ENCODE measurements around the gene RPS5.
"Not testable (repeated sequence)": the region's sequence is repeated elsewhere in the genome, so short reads cannot be mapped to it uniquely, and the experiment has no call there.

Gene RPS5

GRCh38 chr19:58374200-58374599 is 12.9 kb upstream of the RPS5 start:
- TF ChIP-seq, protein P1, sequence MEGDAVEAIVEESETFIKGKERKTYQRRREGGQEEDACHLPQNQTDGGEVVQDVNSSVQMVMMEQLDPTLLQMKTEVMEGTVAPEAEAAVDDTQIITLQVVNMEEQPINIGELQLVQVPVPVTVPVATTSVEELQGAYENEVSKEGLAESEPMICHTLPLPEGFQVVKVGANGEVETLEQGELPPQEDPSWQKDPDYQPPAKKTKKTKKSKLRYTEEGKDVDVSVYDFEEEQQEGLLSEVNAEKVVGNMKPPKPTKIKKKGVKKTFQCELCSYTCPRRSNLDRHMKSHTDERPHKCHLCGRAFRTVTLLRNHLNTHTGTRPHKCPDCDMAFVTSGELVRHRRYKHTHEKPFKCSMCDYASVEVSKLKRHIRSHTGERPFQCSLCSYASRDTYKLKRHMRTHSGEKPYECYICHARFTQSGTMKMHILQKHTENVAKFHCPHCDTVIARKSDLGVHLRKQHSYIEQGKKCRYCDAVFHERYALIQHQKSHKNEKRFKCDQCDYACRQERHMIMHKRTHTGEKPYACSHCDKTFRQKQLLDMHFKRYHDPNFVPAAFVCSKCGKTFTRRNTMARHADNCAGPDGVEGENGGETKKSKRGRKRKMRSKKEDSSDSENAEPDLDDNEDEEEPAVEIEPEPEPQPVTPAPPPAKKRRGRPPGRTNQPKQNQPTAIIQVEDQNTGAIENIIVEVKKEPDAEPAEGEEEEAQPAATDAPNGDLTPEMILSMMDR (IDR thresholded peaks at IDR 0.05; ENCODE audit: low read depth, low read length): no peak
- Histone ChIP-seq H3K4me3 (ENCODE audit: low read depth, low read length) (no peak overlapping the region), H3K36me3 (no peaks in the 10 kb centered on the region), H3K9me3 (ENCODE audit: severe bottlenecking) (no peaks in the 10 kb centered on the region), H3K27me3 (ENCODE audit: insufficient read depth, low read depth, severe bottlenecking) (no peaks in the 10 kb centered on the region), H3K27ac (no peak overlapping the region)
- DNase-seq: no peak

- not testable (repeated sequence) for H3K4me3 ChIP-seq (ENCODE audit: low read depth, low read length); H3K27me3 ChIP-seq (ENCODE audit: insufficient read depth, low read depth, severe bottlenecking); DNase-seq; H3K36me3 ChIP-seq; H3K9me3 ChIP-seq (ENCODE audit: severe bottlenecking); H3K27ac ChIP-seq
These were observed 10.3 kb upstream of the RPS5 start for GRCh38 chr19:58376724-58377123.

DNA sequence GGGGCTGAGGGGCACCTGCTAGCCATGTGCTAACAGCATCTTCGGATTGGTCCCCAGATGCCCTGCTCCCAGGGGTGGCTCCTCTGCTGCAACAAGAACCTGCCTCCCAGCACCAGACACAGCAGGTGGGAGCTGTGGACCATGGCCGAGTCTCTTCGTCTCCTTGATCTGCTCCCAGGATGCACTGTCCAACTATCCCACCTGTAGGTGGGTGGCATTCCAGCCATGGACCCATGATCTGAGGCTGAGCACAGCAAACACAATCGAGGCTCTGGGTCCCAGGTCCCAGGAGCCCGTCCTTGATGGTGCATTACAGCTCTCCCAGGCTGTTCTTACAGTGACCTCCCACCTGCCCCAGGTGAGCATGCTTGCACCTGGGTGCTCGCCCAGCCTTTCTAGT is 7.8 kb upstream of the RPS5 start:
- H3K4me3 ChIP-seq (ENCODE audit: low read depth, low read length): no peak overlapping the region
- no peak for DNase-seq
- H3K36me3 ChIP-seq: no peaks in the 10 kb centered on the region
- no peaks in the 10 kb centered on the region for H3K9me3 ChIP-seq (ENCODE audit: severe bottlenecking)
- TF ChIP-seq, protein P1 (IDR thresholded peaks at IDR 0.05; ENCODE audit: low read depth, low read length): no peak
- no peaks in the 10 kb centered on the region for H3K27me3 ChIP-seq (ENCODE audit: insufficient read depth, low read depth, severe bottlenecking)
- no peak overlapping the region for H3K27ac ChIP-seq

DNA sequence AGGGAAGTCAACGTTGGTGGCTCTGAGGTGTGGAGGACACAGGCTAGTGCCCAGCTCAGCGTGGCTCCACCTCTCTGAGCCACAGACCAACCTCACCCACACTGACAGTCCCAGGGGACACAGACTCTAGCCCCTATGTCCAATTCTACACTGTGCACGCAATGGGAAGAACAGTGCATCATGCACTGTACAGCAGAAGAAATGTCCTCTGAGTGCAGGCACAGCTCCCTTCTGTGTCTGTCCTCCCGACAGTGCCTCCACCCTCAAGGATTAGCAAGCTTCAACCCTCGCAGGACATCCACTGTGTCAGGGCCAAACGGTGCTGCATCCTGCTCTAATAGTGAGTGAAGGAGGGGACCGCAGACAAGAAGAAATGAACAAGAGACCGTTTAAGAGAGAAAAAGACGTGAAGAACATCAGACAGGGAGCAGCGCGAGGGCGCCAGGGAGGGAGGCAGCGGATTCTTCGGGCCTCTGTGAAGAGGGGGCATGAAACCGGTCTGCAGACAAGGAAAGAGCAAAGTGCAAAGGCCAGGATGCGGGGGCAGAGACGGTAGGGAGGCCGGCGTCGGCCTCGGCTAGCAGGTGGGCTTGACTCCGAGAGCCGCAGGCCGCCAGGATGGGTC is 6.9 kb upstream of the RPS5 start:
- Histone ChIP-seq H3K27me3 (ENCODE audit: insufficient read depth, low read depth, severe bottlenecking) (no peaks in the 10 kb centered on the region), H3K36me3 (no peaks in the 10 kb centered on the region), H3K9me3 (ENCODE audit: severe bottlenecking) (no peaks in the 10 kb centered on the region), H3K4me3 (ENCODE audit: low read depth, low read length) (peak overlapping the region; percentile 38), H3K27ac (peak overlapping the region; percentile 98)
- DNase-seq: no peak
- TF ChIP-seq, protein P1 (IDR thresholded peaks at IDR 0.05; ENCODE audit: low read depth, low read length): no peak

- DNase-seq: peak; percentile 99
These were observed 6.2 kb upstream of the RPS5 start, which contains the start of gene ZNF837 for GRCh38 chr19:58380662-58381459. Gene ZNF837, minus strand, starts transcription at chr19:58381030. Its CDS starts 11,698 bp downstream, at chr19:58369332.

More at GRCh38 chr19:58380662-58381459, 6.2 kb upstream of the RPS5 start, which contains the start of gene ZNF837:
- Histone ChIP-seq H3K27ac (peak within 1 kb of the TSS; percentile 98), H3K4me3 (ENCODE audit: low read depth, low read length) (peak within 1 kb of the TSS; percentile 38), H3K36me3 (no peaks in the 10 kb centered on the region), H3K9me3 (ENCODE audit: severe bottlenecking) (no peaks in the 10 kb centered on the region), H3K27me3 (ENCODE audit: insufficient read depth, low read depth, severe bottlenecking) (no peaks in the 10 kb centered on the region)
- TF ChIP-seq, protein P1 (IDR thresholded peaks at IDR 0.05; ENCODE audit: low read depth, low read length): no peak
